ENCODE data around the gene MRPL42. TPM values are rescaled to one million over a fixed set of nuclear protein-coding genes. Genes with fewer than 3 reads are reported as not detected.

The MRPL42 gene
- total and polyA plus RNA-seq, 2 of the 4 experiments (the other 2 are of a cell fraction) = 64.2 to 90.7 TPM

GRCh38 chr12:93533310-93533709, 66.0 kb downstream of the MRPL42 start:
- Histone ChIP-seq H2AK5ac (ENCODE audit: low read depth, low read length) (no peak overlapping the region), H3K9me1 (ENCODE audit: insufficient read depth, low read length) (no peaks in the 10 kb centered on the region), H3K9ac (ENCODE audit: low read depth, low read length) (no peak overlapping the region), H2AK9ac (replicated peaks; ENCODE audit: low read depth, low read length, poor library complexity) (no peak overlapping the region), H3K4me3 (ENCODE audit: insufficient read depth, low read depth, low read length) (no peak overlapping the region), H3K27me3 (ENCODE audit: control insufficient read depth, insufficient read depth, low read length) (no peaks in the 10 kb centered on the region), H3K4me1 (ENCODE audit: control insufficient read depth, insufficient read depth, low read length) (peaks cover 2% of the 10 kb centered on the region; the same call in 1 of the 2 replicates), H2BK15ac (ENCODE audit: low read depth, low read length) (no peak overlapping the region), H4K20me1 (ENCODE audit: insufficient read depth, low read length) (no peaks in the 10 kb centered on the region), H4K5ac (ENCODE audit: low read depth, low read length) (no peak overlapping the region), H3K9me3 (ENCODE audit: control insufficient read depth, insufficient read depth, low read length) (no peaks in the 10 kb centered on the region), H3K79me1 (ENCODE audit: low read depth in 1 of 2, low read length in 2 of 2) (no peaks in the 10 kb centered on the region), H3K18ac (ENCODE audit: low read depth, low read length) (no peak overlapping the region), H3K4me2 (ENCODE audit: low read depth, low read length) (no peak overlapping the region), H2BK20ac (ENCODE audit: low read depth, low read length) (no peak overlapping the region), H4K8ac (ENCODE audit: low read depth in 2 of 2, low read length in 2 of 2) (no peak overlapping the region), H2AFZ (replicated peaks; ENCODE audit: low read length, poor library complexity) (no peak overlapping the region), H3K14ac (replicated peaks; ENCODE audit: low read depth, low read length) (no peak overlapping the region), H2BK5ac (ENCODE audit: low read depth, low read length, poor library complexity, severe bottlenecking) (no peak overlapping the region), H3K56ac (ENCODE audit: extremely low read depth, insufficient read depth, low read length) (no peak overlapping the region), H3K36me3 (ENCODE audit: control insufficient read depth, insufficient read depth, low read length) (no peaks in the 10 kb centered on the region), H3K4ac (ENCODE audit: low read depth, low read length) (no peak overlapping the region), H3K23ac (ENCODE audit: low read depth, low read length) (no peak overlapping the region), H2BK120ac (ENCODE audit: low read depth, low read length) (no peak overlapping the region), H4K91ac (ENCODE audit: insufficient read depth, low read depth, low read length) (no peak overlapping the region), H3K27ac (ENCODE audit: insufficient read depth, low read length) (no peak overlapping the region)
- ChIA-PET POLR2A (ENCODE audit: unreplicated experiment) (no interaction called here), CTCF (interaction anchor here (0.5 to 0.8 kb wide), 2 partner anchors 30 to 569 kb away, joined by 3 read pairs; no protein-coding TSS in a partner anchor)
- BruUV-seq (replicated peaks) = no TSS peak
- intact Hi-C loops (cut with micrococcal nuclease) (no loop called here), dilution Hi-C loops (cut with HindIII; ENCODE audit: low sequenced_read_pairs, unreplicated experiment) (no loop called here), in situ Hi-C loops (cut with MboI; ENCODE audit: low sequenced_read_pairs) (no loop called here)
- WGBS, 2 experiments (ENCODE audit: extremely low coverage in 2 of 2, insufficient read length in 1 of 2) = 79% methylated on average over 5 of the region's 5 CpGs; no CpG with 5 or more reads in 1 of the 2 experiments
- ATAC-seq (ENCODE audit: low read depth) (no peak), DNase-seq (no peak)
- TF ChIP-seq MXI1 (IDR thresholded peaks at IDR 0.05; ENCODE audit: borderline replicate concordance, low read depth, low read length) = no peak
- no peak for TF ChIP-seq SMC3 (IDR thresholded peaks at IDR 0.05; ENCODE audit: low read depth, low read length)
- TF ChIP-seq BHLHE40 (IDR thresholded peaks at IDR 0.05; ENCODE audit: low read depth, low read length) = no peak
- no peak for TF ChIP-seq NFE2L2 (IDR thresholded peaks at IDR 0.05; ENCODE audit: low read depth, low read length)
- no peak for TF ChIP-seq RCOR1 (IDR thresholded peaks at IDR 0.05; ENCODE audit: insufficient replicate concordance, low read length)
- TF ChIP-seq CHD1 (IDR thresholded peaks at IDR 0.05; ENCODE audit: low read depth, low read length) = no peak
- no peak for TF ChIP-seq CEBPB (IDR thresholded peaks at IDR 0.05; ENCODE audit: low read depth, low read length)
- no peak for TF ChIP-seq POLR2A (IDR thresholded peaks at IDR 0.05; ENCODE audit: low read depth, low read length)
- TF ChIP-seq MAFK (IDR thresholded peaks at IDR 0.05; ENCODE audit: low read depth, low read length) = no peak
- TF ChIP-seq ELK1 (IDR thresholded peaks at IDR 0.05; ENCODE audit: borderline replicate concordance, low read depth, low read length) = no peak
- no peak for TF ChIP-seq RFX5 (IDR thresholded peaks at IDR 0.05; ENCODE audit: low read depth, low read length)
- TF ChIP-seq RAD21 (IDR thresholded peaks at IDR 0.05; ENCODE audit: low read length) = no peak
- no peak for TF ChIP-seq FOS (IDR thresholded peaks at IDR 0.05; ENCODE audit: low read depth, low read length)
- no peak for TF ChIP-seq CTCF (conservative IDR thresholded peaks at IDR 0.05; ENCODE audit: low read depth, low read length)
- no peak for TF ChIP-seq USF2 (IDR thresholded peaks at IDR 0.05; ENCODE audit: low read depth, low read length)
- TF ChIP-seq MAZ (IDR thresholded peaks at IDR 0.05; ENCODE audit: borderline replicate concordance, low read depth, low read length) = no peak
